Aorta (tissue), 5 donors: ENCODE measurements around the gene MYH7B. TPM values are rescaled to one million over a fixed set of nuclear protein-coding genes. Genes with fewer than 3 reads are reported as not detected.

Experiments
- ATAC-seq: fragments of 200-7000 bp; cut with Tn5 transposase; one replicate; pipeline ENCODE4 v1.9.1; 2022; ENCODE audit warnings: moderate library complexity; ENCODE audit not compliant: low FRiP score
- DNase-seq, 2 donors: peaks; one replicate each; pipeline ENCODE4 v3.0.0-alpha.2; 2020
- H3K27ac ChIP-seq, 2 donors: one replicate each; pipeline ENCODE4 v1.5.1; 2013; ENCODE audit warnings: low read length in 2 of 2, mild to moderate bottlenecking in 2 of 2, moderate library complexity in 2 of 2, control low read depth in 1 of 2, inconsistent platforms in 1 of 2, low read depth in 1 of 2
- H3K27me3 ChIP-seq, 2 donors: one replicate each; pipeline ENCODE4 v1.6.1; 2013; ENCODE audit warnings: control low read depth in 1 of 2, low read length in 1 of 2, mild to moderate bottlenecking in 1 of 2, moderate library complexity in 1 of 2; ENCODE audit not compliant: insufficient read depth in 2 of 2, control insufficient read depth in 1 of 2
- H3K36me3 ChIP-seq, 2 donors: one replicate each; pipeline ENCODE4 v1.6.1; 2013; ENCODE audit warnings: control low read depth in 1 of 2, low read length in 1 of 2, mild to moderate bottlenecking in 1 of 2; ENCODE audit not compliant: insufficient read depth in 2 of 2, control insufficient read depth in 1 of 2
- H3K4me1 ChIP-seq, 2 donors: one replicate each; pipeline ENCODE4 v1.6.1; 2013; ENCODE audit warnings: low read length in 2 of 2, control low read depth in 1 of 2, mild to moderate bottlenecking in 1 of 2, moderate library complexity in 1 of 2; ENCODE audit not compliant: insufficient read depth in 2 of 2, control insufficient read depth in 1 of 2
- H3K4me3 ChIP-seq, 2 donors: one replicate each; pipeline ENCODE4 v1.5.1; 2013; ENCODE audit warnings: low read length in 2 of 2, control low read depth in 1 of 2, mild to moderate bottlenecking in 1 of 2
- H3K9me3 ChIP-seq: one replicate; pipeline ENCODE4 v1.6.1; 2013; ENCODE audit warnings: mild to moderate bottlenecking, low read length; ENCODE audit not compliant: control insufficient read depth
- WGBS, 2 donors: extraction: QIAGEN DNeasy Blood & Tissue Kit; methylation state at CpG; one replicate each; pipeline ENCODE4 v1.1.7; 2013; 5-methylcytosine and 5-hydroxymethylcytosine counted together
- intact Hi-C, 2 donors: fragments of 100-400 bp; cut with DNase I; formaldehyde crosslinking; loops; one replicate each; pipeline versions ENCODE4 v1.14.2 to v1.15.0; 2022
- polyA plus RNA-seq, 2 donors: library from polyadenylated mRNA; stranded (reverse); fragments of 200-250 nt; gene quantifications; one replicate each; pipeline ENCODE4 v1.2.3, GENCODE V29; 2013
- total RNA-seq, 2 donors: library from RNA; stranded (reverse); fragmentation: NEBNext Ultra II Directional; extraction: Animal tissue kit (Norgen Biotek cat#: 25700); gene quantifications; one replicate each; pipeline ENCODE4 v1.2.1, GENCODE V29; 2021
- donor health status: healthy with polysubstance abuse.
- donor health status: Bipolar disorder and iron deficiency.
- donor health status: DM: no; HTN: no; CAD: no.
- donor health status: DM: no; HTN: no; CAD: no.
- donor health status: DM: yes; HTN: yes; CAD: no.

MYH7B gene
- total and polyA plus RNA-seq, 4 donors: 0.13 to 4.6 (median 0.72) TPM

DNA sequence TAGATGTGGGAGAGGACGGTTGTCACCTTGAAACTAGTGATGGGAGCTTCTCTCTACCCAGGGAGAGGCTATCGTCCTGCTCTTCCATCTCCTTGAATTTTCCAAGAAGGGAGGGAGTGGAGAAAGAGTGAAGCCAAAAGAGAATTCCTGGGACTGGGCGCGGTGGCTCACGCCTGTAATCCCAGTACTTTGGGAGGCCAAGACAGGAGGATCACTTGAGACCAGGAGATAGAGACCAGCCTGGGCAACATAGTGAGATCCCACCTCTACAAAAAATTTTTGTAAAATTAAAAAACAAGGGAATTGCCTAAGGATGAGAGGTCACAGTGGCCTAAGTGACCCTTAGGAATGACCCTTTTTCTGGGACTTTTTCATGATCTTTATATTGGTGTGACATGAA is 8.8 kb downstream of the MYH7B start:
- ATAC-seq: no peak
- Histone ChIP-seq H3K4me3 (no peak overlapping the region), H3K9me3 (no peaks in the 10 kb centered on the region), H3K27me3 (no peaks in the 10 kb centered on the region), H3K4me1 (no peaks in the 10 kb centered on the region), H3K36me3 (no peaks in the 10 kb centered on the region), H3K27ac (no peak overlapping the region)
- WGBS, 2 donors: 95 to 98% methylated on average over 5 of the region's 5 CpGs
- DNase-seq: peak in 1 of 2 donors; percentile 8
- intact Hi-C loops: no loop called here

DNA sequence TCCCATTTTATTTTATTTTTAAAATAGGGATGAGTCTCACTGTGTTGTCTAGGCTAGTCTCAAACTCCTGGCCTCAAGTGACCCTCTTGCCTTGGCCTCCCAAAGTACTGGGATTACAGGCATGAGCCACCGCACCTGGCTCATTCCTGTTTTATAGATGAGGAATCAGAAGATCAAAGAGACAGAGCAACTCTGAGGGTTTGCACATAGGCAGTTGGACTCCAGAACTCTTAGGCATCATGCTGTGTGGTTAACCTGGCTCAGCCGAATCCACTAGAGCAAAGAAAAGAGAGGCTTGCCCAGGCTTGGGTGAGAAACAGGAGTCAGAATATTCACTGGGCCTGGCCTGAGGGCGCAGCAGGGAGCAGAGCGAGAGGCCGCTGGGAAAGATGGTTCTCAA is 9.4 kb downstream of the MYH7B start:
- intact Hi-C loops: no loop called here
- peak in 1 of 2 donors; percentile 7 for DNase-seq
- H3K27me3 ChIP-seq: no peaks in the 10 kb centered on the region
- ATAC-seq: no peak
- H3K4me1 ChIP-seq: no peaks in the 10 kb centered on the region
- no peaks in the 10 kb centered on the region for H3K36me3 ChIP-seq
- 97% methylated on average over 5 of the region's 5 CpGs for WGBS, 2 donors
- no peaks in the 10 kb centered on the region for H3K9me3 ChIP-seq
- H3K27ac ChIP-seq: no peak overlapping the region
- no peak overlapping the region for H3K4me3 ChIP-seq

- Histone ChIP-seq H3K9me3 (no peaks in the 10 kb centered on the region), H3K4me1 (no peaks in the 10 kb centered on the region), H3K36me3 (no peaks in the 10 kb centered on the region), H3K27ac (no peak overlapping the region), H3K27me3 (no peaks in the 10 kb centered on the region), H3K4me3 (no peak overlapping the region)
- 90 to 92% methylated on average over 5 of the region's 5 CpGs for WGBS, 2 donors
- peak in 1 of 2 donors; percentile 35 for DNase-seq
- ATAC-seq: no peak
- intact Hi-C loops: no loop called here
Observed at GRCh38 chr20:34967421-34967820, 11.8 kb downstream of the MYH7B start.

DNA sequence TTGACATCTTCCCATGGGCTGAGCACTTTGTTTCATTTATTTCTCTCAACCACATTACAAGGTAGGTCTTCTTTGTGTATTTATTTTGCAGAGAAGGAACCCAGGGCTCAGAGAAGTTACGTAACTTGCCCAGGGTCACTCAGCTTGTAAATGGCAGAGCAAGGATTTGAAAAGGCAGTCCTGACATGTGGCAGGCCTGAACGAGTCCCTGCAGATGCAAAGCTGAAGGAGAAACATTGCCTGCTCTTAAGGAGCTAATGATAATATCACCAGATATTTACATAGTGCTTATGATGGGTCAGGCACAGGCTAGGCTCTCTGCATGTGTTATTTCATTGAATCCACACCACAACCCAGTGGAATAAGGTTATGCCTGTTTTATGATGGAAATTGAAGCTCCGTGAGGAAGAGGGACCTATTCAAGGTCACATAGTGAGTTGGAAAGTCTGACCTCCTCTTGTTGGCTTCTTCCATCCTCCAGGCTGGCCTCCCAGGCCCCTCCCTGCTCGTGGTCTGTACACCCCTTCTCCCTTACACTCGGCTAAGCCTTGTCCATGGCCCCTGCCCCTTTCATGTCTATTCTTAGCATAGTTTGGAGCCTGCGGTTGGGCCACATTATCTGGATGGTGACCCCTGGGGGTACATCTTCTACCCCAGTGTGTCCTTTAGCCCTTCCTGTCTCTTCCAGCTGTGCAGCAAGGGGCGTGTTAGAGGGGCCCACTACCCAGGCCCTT is 12.5 kb downstream of the MYH7B start:
- no peak for ATAC-seq
- H3K27ac ChIP-seq: no peak overlapping the region
- intact Hi-C loops: no loop called here
- H3K4me3 ChIP-seq: no peak overlapping the region
- no peaks in the 10 kb centered on the region for H3K27me3 ChIP-seq
- H3K9me3 ChIP-seq: no peaks in the 10 kb centered on the region
- 89% methylated on average over 7 of the region's 7 CpGs for WGBS, 2 donors
- no peaks in the 10 kb centered on the region for H3K4me1 ChIP-seq
- H3K36me3 ChIP-seq: no peaks in the 10 kb centered on the region
- DNase-seq: peak in 1 of 2 donors; percentile 5

DNA sequence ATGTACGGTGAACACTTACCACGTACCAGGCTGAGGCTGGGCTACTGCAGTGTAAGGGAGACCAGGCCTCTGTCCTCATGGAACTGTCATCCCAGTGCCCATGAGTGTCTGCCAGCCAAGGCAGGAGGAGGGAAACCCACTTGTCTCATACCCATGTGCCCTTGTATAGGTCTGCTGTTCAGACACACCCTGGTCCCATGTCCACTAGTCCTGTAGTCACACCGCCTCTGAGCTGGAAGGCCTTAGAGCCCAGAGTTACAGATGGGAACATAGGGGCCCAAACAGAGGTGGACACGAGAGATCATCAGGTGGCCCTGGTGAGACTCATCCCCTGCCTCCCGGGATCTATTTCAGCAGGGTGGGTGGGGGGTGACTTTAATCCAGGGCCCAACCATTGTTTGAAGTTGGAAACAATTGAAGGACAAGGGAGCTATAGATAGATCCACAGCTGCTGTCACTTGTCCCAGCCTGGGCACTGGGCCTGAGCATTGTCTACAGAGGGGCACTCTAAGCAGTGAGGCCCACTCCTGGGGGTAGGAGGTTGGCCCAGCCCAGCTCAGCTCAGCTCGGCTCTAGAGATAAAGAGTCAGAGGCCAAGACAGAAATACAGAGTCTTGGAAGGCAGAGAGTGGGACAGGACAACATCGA is 14.6 kb downstream of the MYH7B start:
- WGBS, 2 donors: 93 to 95% methylated on average over 7 of the region's 7 CpGs
- H3K9me3 ChIP-seq: no peaks in the 10 kb centered on the region

DNA sequence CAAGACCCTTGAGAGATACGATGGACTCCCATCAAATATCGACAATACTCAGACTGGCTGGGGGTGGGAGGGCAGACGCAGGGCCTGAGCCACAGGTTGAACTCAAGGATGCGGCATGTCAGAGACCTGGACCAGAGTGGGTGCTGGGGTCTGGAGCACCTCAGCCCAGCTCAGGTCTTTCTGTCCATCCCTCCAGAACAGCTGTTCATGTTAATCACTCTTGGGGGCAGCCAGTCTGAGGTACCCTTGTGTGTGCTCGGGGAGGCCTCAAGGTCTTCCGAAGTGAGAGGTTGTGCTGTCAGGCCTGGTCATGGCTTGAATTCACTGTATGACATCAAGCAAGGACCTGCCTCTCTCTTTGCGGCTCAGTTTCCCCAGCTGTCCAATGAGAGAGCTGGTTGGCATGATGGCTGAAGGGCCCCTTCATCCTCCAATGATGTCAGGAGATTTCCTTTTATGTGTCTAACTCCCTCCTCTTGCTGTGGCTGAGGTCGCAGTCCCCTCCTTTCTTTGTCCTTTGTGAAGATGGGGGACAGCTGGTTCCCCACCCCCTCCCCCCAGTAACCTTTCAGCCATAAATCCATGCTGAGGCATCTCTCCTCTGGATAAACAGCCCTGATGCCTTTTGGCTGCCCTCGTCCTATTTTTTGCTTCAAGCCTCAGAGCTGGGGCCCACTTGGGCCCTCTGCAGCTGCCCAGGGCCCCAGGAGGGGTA is 15.3 kb downstream of the MYH7B start:
- ATAC-seq (no peak), DNase-seq (peak in 1 of 2 donors; percentile 32)
- no peaks in the 10 kb centered on the region for H3K27me3 ChIP-seq
- WGBS, 2 donors: 92 to 93% methylated on average over 9 of the region's 9 CpGs
- no peaks in the 10 kb centered on the region for H3K4me1 ChIP-seq
- no peak overlapping the region for H3K4me3 ChIP-seq
- no peak overlapping the region for H3K27ac ChIP-seq
- intact Hi-C loops: no loop called here
- H3K36me3 ChIP-seq: no peaks in the 10 kb centered on the region
- no peaks in the 10 kb centered on the region for H3K9me3 ChIP-seq

More for the DNA sequence above, 14.6 kb downstream of the MYH7B start:
- no peaks in the 10 kb centered on the region for H3K4me1 ChIP-seq
- H3K27ac ChIP-seq: no peak overlapping the region
- intact Hi-C loops: no loop called here
- H3K4me3 ChIP-seq: no peak overlapping the region
- no peak for ATAC-seq
- DNase-seq: peak in 1 of 2 donors; percentile 33
- no peaks in the 10 kb centered on the region for H3K27me3 ChIP-seq
- H3K36me3 ChIP-seq: no peaks in the 10 kb centered on the region

DNA sequence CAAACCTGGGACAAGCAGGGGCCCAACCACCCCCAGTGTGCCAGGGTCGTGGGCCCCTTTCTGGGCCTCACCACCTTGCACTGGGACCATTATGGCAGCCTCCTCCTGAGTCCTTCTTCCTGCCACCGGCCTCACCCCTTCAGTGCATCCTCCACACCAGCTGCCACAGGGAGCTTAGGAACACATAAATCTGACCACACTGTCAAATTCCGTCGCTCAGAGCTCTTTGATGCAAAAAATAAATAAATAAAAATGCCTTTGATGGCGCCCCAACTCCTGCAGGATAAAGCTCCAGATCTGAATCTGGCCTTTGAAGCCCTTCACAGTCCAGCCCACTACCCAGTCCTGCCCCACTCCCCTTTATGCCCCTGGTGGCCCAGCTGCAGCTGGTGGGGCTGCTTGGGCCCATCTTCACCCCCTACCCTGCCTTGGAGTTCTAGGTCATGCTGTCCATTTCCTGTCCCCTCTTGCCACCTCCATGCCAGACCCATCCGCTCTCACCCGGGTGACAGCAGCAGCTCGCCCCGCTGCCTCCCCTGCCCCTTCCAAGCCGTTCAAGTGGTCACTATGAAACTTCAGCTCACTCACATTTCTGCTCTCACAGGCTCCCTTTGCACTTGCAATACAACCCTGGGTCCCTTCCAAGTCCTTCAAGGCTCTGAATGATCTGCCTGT is 16.0 kb downstream of the MYH7B start:
- DNase-seq (peak in 1 of 2 donors; percentile 54), ATAC-seq (no peak)
- Histone ChIP-seq H3K4me1 (no peaks in the 10 kb centered on the region), H3K4me3 (no peak overlapping the region), H3K27me3 (no peaks in the 10 kb centered on the region), H3K9me3 (no peaks in the 10 kb centered on the region), H3K36me3 (no peaks in the 10 kb centered on the region), H3K27ac (no peak overlapping the region)
- WGBS, 2 donors: 79 to 86% methylated on average over 10 of the region's 10 CpGs
- intact Hi-C loops: no loop called here

DNA sequence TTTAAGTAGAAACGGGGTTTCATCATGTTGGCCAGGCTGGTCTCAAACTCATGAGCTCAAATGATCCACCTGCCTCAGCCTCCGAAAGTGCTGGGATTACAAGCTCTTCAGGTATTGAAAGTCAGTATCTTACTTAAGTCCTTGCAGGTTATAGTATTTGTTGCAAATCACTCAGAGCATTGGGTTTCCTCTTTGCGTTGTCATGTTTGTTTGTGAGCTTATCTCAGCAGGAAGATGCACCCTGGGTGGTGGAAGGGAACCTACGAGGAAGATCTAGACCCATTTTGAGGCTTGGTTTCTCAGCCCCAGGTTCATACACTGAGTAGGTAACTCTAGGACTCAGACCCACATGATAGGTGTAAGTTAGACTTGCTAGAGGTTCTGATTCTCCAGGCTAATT is 18.6 kb downstream of the MYH7B start:
- ATAC-seq (no peak), DNase-seq (no peak)
- Histone ChIP-seq H3K36me3 (no peaks in the 10 kb centered on the region), H3K27me3 (no peaks in the 10 kb centered on the region), H3K4me1 (no peaks in the 10 kb centered on the region), H3K9me3 (no peaks in the 10 kb centered on the region), H3K4me3 (no peak overlapping the region), H3K27ac (no peak overlapping the region)
- WGBS, 2 donors: 71 to 75% methylated on average over 4 of the region's 4 CpGs
- intact Hi-C loops: no loop called here
